Measurements from ENCODE around the gene GNL1. TPM values are rescaled to one million over a fixed set of nuclear protein-coding genes. Genes with fewer than 3 reads are reported as not detected.
"Not testable (repeated sequence)": the region's sequence is repeated elsewhere in the genome, so short reads cannot be mapped to it uniquely, and the experiment has no call there.

GNL1 gene
- total and polyA plus RNA-seq, 12 donors, result 17.3 to 34.1 (median 20.1) TPM

DNA sequence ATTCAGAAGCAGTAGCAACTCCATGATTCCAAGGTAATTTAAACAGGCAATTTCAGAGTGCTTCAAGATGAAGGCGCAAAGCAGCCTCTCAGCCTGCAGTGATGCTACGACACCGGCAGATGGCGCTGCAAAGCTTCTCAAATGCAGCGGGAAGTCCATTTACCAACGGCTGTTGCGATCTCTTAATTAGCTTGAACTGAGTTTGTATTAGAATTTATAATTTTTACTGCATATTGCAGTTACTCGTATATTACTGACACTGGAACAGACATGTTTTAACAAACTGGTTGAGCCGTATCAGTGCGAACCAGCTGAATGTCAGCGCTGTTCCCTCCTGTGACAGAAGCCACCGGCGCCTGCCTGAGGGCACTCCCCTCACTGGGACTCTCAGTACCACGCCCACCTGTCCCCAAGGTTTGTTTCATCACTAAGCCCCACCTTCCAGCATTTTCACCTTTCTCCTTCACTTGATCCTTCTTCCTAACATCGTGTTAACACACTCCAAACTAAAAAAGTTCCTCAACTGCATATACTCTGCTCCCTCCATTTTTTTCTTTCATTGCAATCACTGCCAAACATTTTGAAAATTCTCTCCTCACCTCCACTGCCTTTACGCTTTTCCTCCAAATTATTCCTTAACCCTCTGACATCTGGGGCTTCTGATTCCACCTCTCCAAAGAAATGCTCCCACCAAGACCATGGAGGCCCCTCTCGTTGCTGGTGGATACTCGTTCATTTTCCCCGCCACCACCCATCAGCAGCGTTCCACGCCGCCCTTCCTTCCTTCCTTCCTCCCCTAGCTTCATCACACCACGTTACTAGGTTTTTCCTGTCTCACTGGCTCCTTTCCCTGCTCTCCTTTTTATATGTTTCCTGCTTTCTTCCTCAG lies 14.5 kb downstream of the GNL1 start:
- Histone ChIP-seq H3K9me3 (no peaks in the 10 kb centered on the region), H3K4me1 (peaks cover 3 to 27% (median 17%) of the 10 kb centered on the region in 9 donors), H3K36me3 (peaks cover 0 to 19% (median 12%) of the 10 kb centered on the region in 9 donors), H3K4me3 (peak overlapping the region in 9 of 10 donors; percentile 14 to 52 (median 41)), H3K27ac (peak overlapping the region; percentile 13 to 71 (median 64)), H3K27me3 (peaks cover 0 to 7% (median 0%) of the 10 kb centered on the region in 7 donors)
- ATAC-seq (peak; percentile 57 to 84 (median 78)), DNase-seq (peak; percentile 63 to 73)
- TF ChIP-seq, protein P1, sequence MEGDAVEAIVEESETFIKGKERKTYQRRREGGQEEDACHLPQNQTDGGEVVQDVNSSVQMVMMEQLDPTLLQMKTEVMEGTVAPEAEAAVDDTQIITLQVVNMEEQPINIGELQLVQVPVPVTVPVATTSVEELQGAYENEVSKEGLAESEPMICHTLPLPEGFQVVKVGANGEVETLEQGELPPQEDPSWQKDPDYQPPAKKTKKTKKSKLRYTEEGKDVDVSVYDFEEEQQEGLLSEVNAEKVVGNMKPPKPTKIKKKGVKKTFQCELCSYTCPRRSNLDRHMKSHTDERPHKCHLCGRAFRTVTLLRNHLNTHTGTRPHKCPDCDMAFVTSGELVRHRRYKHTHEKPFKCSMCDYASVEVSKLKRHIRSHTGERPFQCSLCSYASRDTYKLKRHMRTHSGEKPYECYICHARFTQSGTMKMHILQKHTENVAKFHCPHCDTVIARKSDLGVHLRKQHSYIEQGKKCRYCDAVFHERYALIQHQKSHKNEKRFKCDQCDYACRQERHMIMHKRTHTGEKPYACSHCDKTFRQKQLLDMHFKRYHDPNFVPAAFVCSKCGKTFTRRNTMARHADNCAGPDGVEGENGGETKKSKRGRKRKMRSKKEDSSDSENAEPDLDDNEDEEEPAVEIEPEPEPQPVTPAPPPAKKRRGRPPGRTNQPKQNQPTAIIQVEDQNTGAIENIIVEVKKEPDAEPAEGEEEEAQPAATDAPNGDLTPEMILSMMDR (IDR thresholded peaks at IDR 0.05), result peak; percentile 93 to 99 (median 99)
- WGBS, 2 donors, result 10 to 13% methylated on average over 23 of the region's 23 CpGs
- intact Hi-C loops (cut with DNase I), result loop anchor here in 6 of 10 donors (5.0 to 10.0 kb wide), 5 partner anchors 56 to 131 kb away; partner anchors contain the start of gene DHX16 (in 1 of the 6)

DNA sequence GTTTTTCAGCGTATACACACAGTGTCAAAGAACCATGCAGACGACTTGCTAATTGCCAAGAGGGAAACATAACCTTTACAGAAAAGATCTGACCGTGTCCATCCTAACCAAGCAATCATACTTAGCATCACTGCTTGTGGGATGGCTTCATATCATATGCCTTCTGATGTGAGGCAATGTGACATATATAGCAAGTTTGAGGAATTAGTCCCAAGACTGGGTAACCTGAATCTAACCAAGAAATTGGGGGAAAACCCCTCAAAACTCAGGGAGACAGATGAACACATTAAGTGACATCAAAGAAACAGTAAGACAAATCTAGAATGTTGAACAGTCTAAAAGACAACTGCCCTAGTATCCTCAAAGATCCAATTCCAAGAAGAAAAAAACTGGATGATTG lies 18.4 kb downstream of the GNL1 start:
- Histone ChIP-seq H3K4me3 (no peak overlapping the region), H3K27me3 (peaks cover 0 to 7% (median 0%) of the 10 kb centered on the region in 7 donors), H3K36me3 (no peaks in the 10 kb centered on the region), H3K9me3 (no peaks in the 10 kb centered on the region), H3K27ac (no peak overlapping the region), H3K4me1 (peaks cover 0 to 18% (median 10%) of the 10 kb centered on the region in 9 donors)
- no peak for ATAC-seq
- WGBS, 2 donors, result 83 to 87% methylated on average over 3 of the region's 3 CpGs
- TF ChIP-seq, protein P1 (IDR thresholded peaks at IDR 0.05), result no peak
- intact Hi-C loops (cut with DNase I), result loop anchor here in 2 of 10 donors (2.0 to 5.0 kb wide), 2 partner anchors 46 to 55 kb away; no protein-coding TSS in a partner anchor
- no peak for DNase-seq

DNA sequence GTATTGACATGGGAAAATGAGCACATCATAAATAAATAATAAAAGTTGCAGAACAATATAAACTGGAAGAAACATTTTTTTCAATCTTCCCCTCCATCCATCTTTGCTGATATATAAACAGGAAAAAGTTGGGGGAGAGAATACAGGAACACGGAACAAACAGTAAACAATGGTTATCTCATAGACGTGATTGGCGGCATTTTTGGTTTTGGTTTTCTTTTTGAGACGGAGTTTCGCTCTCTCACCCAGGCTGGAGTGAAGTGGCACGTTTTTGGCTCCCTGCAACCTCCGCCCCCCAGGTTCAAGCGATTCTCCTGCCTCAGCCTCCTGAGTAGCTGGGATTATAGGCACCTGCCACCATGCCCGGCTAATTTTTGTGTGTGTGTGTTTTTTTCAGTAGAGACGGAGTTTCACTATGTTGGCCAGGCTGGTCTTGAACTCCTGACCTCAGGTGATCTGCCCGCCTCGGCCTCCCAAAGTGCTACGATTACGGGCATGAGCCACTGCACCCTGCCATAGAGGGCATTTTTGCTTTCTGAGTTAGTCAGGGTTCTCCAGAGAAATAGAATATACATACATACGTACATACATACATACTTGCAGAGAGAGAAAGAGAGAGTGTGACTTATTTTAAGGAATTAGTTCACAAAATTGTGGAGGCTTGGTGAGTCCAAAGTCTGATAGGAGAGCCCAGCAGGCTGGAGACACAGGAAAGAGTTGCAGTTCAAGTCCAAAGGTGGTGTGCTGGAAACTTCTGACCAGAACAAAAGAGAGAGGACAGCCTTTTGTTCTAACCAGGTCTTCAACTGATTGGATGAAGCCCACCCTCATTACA lies 22.6 kb downstream of the GNL1 start:
- no peak overlapping the region for H3K4me3 ChIP-seq
- no peaks in the 10 kb centered on the region for H3K36me3 ChIP-seq
- DNase-seq (no peak), ATAC-seq (peak in 2 of 8 donors; percentile 20 to 26)
- 75 to 77% methylated on average over 15 of the region's 15 CpGs for WGBS, 2 donors
- TF ChIP-seq, protein P1 (IDR thresholded peaks at IDR 0.05), result no peak
- intact Hi-C loops (cut with DNase I), result loop anchor here in 5 of 10 donors (2.0 to 5.0 kb wide), 3 partner anchors 41 to 51 kb away; no protein-coding TSS in a partner anchor
- H3K27ac ChIP-seq, result peak overlapping the region in 7 of 10 donors; percentile 9 to 80 (median 71)
- H3K27me3 ChIP-seq, result no peaks in the 10 kb centered on the region
- H3K4me1 ChIP-seq, result peaks cover 0 to 30% (median 9%) of the 10 kb centered on the region in 9 donors
- H3K9me3 ChIP-seq, result peaks cover 0 to 2% (median 0%) of the 10 kb centered on the region in 11 donors

DNA sequence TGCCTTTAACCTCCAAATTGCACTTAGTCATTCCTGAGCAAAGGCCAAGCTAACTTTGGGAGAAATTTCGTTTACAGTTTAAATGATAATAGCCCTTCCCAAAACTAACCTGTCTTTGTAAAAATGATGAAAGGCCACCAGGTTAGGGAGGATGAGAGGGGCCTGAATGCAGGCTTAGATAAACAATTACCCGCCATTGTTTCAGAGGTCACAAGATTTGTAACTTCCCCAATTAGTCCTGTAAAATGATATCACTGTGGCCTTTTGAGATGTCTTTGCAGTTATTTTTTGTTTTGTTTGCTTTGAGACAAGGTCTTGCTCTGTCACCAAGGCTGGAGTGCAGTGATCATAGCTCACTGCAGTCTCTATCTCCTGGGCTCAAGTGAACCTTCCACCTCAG lies 26.3 kb downstream of the GNL1 start:
- Histone ChIP-seq H3K9me3 (peaks cover 0 to 11% (median 0%) of the 10 kb centered on the region in 11 donors), H3K4me1 (peaks cover 0 to 47% (median 9%) of the 10 kb centered on the region in 9 donors), H3K36me3 (no peaks in the 10 kb centered on the region), H3K27ac (peak overlapping the region in 1 of 10 donors; percentile 54), H3K27me3 (no peaks in the 10 kb centered on the region), H3K4me3 (no peak overlapping the region)
- TF ChIP-seq, protein P1 (IDR thresholded peaks at IDR 0.05), result no peak
- DNase-seq (no peak), ATAC-seq (no peak)
- 59 to 64% methylated on average over 2 of the region's 2 CpGs for WGBS, 2 donors
- intact Hi-C loops (cut with DNase I), result loop anchor here in 4 of 10 donors (5.0 kb wide), 2 partner anchors 38 to 48 kb away; no protein-coding TSS in a partner anchor

DNA sequence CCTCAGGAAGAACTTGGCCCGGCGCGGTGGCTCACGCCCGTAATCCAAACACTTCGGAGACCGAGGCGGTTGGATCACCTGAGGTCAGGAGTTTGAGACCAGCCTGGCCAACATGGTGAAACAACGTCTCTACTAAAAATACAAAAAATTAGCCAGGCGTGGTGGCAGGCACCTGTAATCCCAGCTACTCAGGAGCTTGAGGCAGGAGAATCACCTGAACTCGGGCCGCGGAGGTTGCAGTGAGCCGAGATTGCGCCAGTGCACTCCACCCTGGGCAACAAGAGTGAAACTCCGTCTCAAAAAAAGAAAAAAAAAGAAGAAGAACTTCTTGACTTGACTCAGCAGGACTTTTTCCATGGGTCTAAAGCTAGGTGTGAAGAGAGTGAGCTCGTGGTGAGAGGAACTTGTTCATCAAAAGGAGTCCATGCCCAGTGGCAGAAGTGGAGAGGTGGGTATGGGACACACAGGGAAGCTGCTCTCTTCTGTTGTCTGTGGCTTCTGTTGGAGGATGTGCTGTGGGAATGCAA lies 26.9 kb downstream of the GNL1 start:
- H3K36me3 ChIP-seq; ATAC-seq; H3K27me3 ChIP-seq; H3K4me3 ChIP-seq; DNase-seq; intact Hi-C loops (cut with DNase I): not testable (repeated sequence)
- WGBS, 2 donors, result 89 to 90% methylated on average over 17 of the region's 17 CpGs
- Histone ChIP-seq H3K9me3 (peaks cover 0 to 11% (median 0%) of the 10 kb centered on the region in 11 donors), H3K27ac (peak overlapping the region in 1 of 10 donors; percentile 54), H3K4me1 (peaks cover 0 to 47% (median 9%) of the 10 kb centered on the region in 9 donors)

DNA sequence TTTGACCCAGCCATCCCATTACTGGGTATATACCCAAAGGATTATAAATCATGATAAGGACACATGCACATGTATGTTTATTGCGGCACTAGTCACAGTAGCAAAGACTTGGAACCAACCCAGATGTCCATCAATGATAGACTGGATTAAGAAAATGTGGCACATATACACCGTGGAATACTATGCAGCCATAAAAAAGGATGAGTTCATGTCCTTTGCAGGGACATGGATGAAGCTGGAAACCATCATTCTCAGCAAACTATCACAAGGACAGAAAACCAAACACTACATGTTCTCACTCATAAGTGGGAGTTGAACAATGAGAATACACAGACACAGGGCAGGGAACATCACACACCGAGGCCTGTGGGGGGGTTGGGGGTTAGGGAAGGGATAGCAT lies 29.8 kb downstream of the GNL1 start:
- 91 to 96% methylated on average over 3 of the region's 3 CpGs for WGBS, 2 donors
- intact Hi-C loops (cut with DNase I); H3K4me3 ChIP-seq; DNase-seq; ATAC-seq; H3K36me3 ChIP-seq; H3K27ac ChIP-seq; H3K27me3 ChIP-seq: not testable (repeated sequence)
- peaks cover 0 to 11% (median 0%) of the 10 kb centered on the region in 11 donors for H3K9me3 ChIP-seq
- H3K4me1 ChIP-seq, result peaks cover 0 to 35% (median 0%) of the 10 kb centered on the region in 9 donors

Measured in heart right ventricle (tissue), 16 donors.